OCI-LY3 (cell line): Measurements from ENCODE around the gene CATSPERD.

Experiments used
- EZH2phosphoT487 ChIP-seq: fragments of 200-600 bp; shearing (Covaris generic); IDR thresholded peaks from 2 replicates; pipeline ENCODE4 v1.6.1; 2018; ENCODE audit warnings: antibody characterized with exemption, mixed run types, low read depth
- TF ChIP-seq, protein P1 (sequence below): fragments of 200-600, 300-600 bp; sonication (generic); IDR thresholded peaks from 2 replicates; pipeline ENCODE4 v1.5.1; 2014; ENCODE audit warnings: antibody characterized with exemption, low read length, low read depth

DNA sequence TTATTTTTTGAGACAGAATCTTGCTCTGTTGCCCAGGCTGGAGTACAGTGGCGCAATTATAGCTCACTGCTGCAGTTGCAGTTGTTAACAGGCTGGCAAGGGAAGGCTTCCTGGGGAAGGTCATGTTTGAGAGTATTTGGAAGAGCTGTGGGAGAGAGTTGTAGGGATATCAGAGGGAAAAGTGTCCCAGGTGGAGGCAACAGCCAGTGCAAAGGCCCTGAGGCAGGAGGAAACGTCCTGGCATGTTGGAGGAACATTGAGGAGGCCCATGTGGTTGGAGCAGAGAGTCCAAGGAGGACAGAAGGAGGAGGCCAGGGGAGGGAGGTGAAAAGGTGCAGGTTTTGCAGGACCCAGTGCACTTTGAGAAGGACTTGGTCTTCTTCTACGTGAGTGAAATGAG, 72.8 kb downstream of the CATSPERD start:
- TF ChIP-seq, protein P1, sequence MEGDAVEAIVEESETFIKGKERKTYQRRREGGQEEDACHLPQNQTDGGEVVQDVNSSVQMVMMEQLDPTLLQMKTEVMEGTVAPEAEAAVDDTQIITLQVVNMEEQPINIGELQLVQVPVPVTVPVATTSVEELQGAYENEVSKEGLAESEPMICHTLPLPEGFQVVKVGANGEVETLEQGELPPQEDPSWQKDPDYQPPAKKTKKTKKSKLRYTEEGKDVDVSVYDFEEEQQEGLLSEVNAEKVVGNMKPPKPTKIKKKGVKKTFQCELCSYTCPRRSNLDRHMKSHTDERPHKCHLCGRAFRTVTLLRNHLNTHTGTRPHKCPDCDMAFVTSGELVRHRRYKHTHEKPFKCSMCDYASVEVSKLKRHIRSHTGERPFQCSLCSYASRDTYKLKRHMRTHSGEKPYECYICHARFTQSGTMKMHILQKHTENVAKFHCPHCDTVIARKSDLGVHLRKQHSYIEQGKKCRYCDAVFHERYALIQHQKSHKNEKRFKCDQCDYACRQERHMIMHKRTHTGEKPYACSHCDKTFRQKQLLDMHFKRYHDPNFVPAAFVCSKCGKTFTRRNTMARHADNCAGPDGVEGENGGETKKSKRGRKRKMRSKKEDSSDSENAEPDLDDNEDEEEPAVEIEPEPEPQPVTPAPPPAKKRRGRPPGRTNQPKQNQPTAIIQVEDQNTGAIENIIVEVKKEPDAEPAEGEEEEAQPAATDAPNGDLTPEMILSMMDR = no peak
- no peak for TF ChIP-seq EZH2phosphoT487
